Measurements from ENCODE around the gene AFP. TPM values are rescaled to one million over a fixed set of nuclear protein-coding genes. Genes with fewer than 3 reads are reported as not detected.
A peak's percentile ranks its signal among the peaks of the same experiment; 100 is the strongest.

Gene AFP
- total and polyA plus RNA-seq, 2 experiments from 2014 or later: 15,250 to 23,697 TPM

GRCh38 chr4:73450398-73451004 is 14.5 kb downstream of the AFP start:
- Histone ChIP-seq H3K4me2 (no peak overlapping the region), H3K9me2 (replicated peaks; ENCODE audit: insufficient read depth) (no peaks in the 10 kb centered on the region), H3K27ac (peak overlapping the region; percentile 55), H2AFZ (no peak overlapping the region), H4K20me1 (ENCODE audit: insufficient read depth, poor library complexity, severe bottlenecking) (no peaks in the 10 kb centered on the region), H3K27me3 (no peaks in the 10 kb centered on the region), H3K9me3 (ENCODE audit: low read depth) (no peaks in the 10 kb centered on the region), H3K4me1 (ENCODE audit: insufficient read depth) (peaks cover 7% of the 10 kb centered on the region), H3K79me2 (no peaks in the 10 kb centered on the region), H3K36me3 (replicated peaks; ENCODE audit: insufficient read depth, low read depth) (no peaks in the 10 kb centered on the region), H3K4me3 (no peak overlapping the region)
- DNase-seq (ENCODE audit: low spot score): peak; percentile 25
- TF ChIP-seq EZH2phosphoT487 (IDR thresholded peaks at IDR 0.05; ENCODE audit: low read depth, severe bottlenecking, unreplicated experiment) (no peak), CTCF (IDR thresholded peaks at IDR 0.05; ENCODE audit: poor library complexity) (no peak), EZH2 (IDR thresholded peaks at IDR 0.05; ENCODE audit: borderline replicate concordance) (no peak)
- whole genome bisulfite sequencing (ENCODE audit: low lambda C conversion rate, missing lambda C conversion rate): 63% methylated on average over 9 of the region's 9 CpGs

GRCh38 chr4:73451404-73451803 is 15.4 kb downstream of the AFP start:
- Histone ChIP-seq H3K9me2 (replicated peaks; ENCODE audit: insufficient read depth) (no peaks in the 10 kb centered on the region), H3K27me3 (no peaks in the 10 kb centered on the region), H3K27ac (peak overlapping the region; percentile 4), H3K79me2 (no peaks in the 10 kb centered on the region), H2AFZ (no peak overlapping the region), H3K4me2 (no peak overlapping the region), H3K9me3 (ENCODE audit: low read depth) (no peaks in the 10 kb centered on the region), H4K20me1 (ENCODE audit: insufficient read depth, poor library complexity, severe bottlenecking) (no peaks in the 10 kb centered on the region), H3K36me3 (replicated peaks; ENCODE audit: insufficient read depth, low read depth) (no peaks in the 10 kb centered on the region), H3K4me3 (no peak overlapping the region), H3K4me1 (ENCODE audit: insufficient read depth) (peaks cover 7% of the 10 kb centered on the region)
- no peak for TF ChIP-seq EZH2 (IDR thresholded peaks at IDR 0.05; ENCODE audit: borderline replicate concordance)
- no peak for TF ChIP-seq CTCF (IDR thresholded peaks at IDR 0.05; ENCODE audit: poor library complexity)
- TF ChIP-seq EZH2phosphoT487 (IDR thresholded peaks at IDR 0.05; ENCODE audit: low read depth, severe bottlenecking, unreplicated experiment): no peak
- 61% methylated on average over 3 of the region's 3 CpGs for WGBS (ENCODE audit: low lambda C conversion rate, missing lambda C conversion rate)
- no peak for DNase-seq (ENCODE audit: low spot score)

- Histone ChIP-seq H3K4me1 (ENCODE audit: insufficient read depth) (peaks cover 7% of the 10 kb centered on the region), H3K79me2 (no peaks in the 10 kb centered on the region), H4K20me1 (ENCODE audit: insufficient read depth, poor library complexity, severe bottlenecking) (no peaks in the 10 kb centered on the region), H3K36me3 (replicated peaks; ENCODE audit: insufficient read depth, low read depth) (no peaks in the 10 kb centered on the region), H3K9me3 (ENCODE audit: low read depth) (no peaks in the 10 kb centered on the region), H2AFZ (no peak overlapping the region), H3K4me2 (no peak overlapping the region), H3K4me3 (no peak overlapping the region), H3K27ac (peak overlapping the region; percentile 25), H3K27me3 (no peaks in the 10 kb centered on the region), H3K9me2 (replicated peaks; ENCODE audit: insufficient read depth) (no peaks in the 10 kb centered on the region)
- WGBS (ENCODE audit: low lambda C conversion rate, missing lambda C conversion rate): 95% methylated on average over 4 of the region's 4 CpGs
- no peak for DNase-seq (ENCODE audit: low spot score)
- TF ChIP-seq CTCF (IDR thresholded peaks at IDR 0.05; ENCODE audit: poor library complexity) (no peak), EZH2 (IDR thresholded peaks at IDR 0.05; ENCODE audit: borderline replicate concordance) (no peak), EZH2phosphoT487 (IDR thresholded peaks at IDR 0.05; ENCODE audit: low read depth, severe bottlenecking, unreplicated experiment) (no peak)
These were observed 16.1 kb downstream of the AFP start for GRCh38 chr4:73451981-73452747.
